Renal cortical epithelial cell (primary cell): ENCODE measurements around the gene RBMS3. TPM values are rescaled to one million over a fixed set of nuclear protein-coding genes. Genes with fewer than 3 reads are reported as not detected.
A peak's percentile ranks its signal among the peaks of the same experiment; 100 is the strongest.
"Not testable (repeated sequence)": the region's sequence is repeated elsewhere in the genome, so short reads cannot be mapped to it uniquely, and the experiment has no call there.

Experiments
- DNase-seq: peaks from one replicate; pipeline ENCODE4 v3.0.0-alpha.2; 2011; ENCODE audit warnings: low read depth
- total RNA-seq: library from RNA; depleted of rRNA; stranded (reverse); fragments of >200 nt; gene quantifications from 2 replicates; pipeline ENCODE4 v1.2.3, GENCODE V29; 2014

RBMS3 gene
- total RNA-seq, 1 donor from 2014 or later: 26.7 TPM

GRCh38 chr3:29429055-29429679, 148.3 kb downstream of the RBMS3 start:
- no peak for DNase-seq

DNA sequence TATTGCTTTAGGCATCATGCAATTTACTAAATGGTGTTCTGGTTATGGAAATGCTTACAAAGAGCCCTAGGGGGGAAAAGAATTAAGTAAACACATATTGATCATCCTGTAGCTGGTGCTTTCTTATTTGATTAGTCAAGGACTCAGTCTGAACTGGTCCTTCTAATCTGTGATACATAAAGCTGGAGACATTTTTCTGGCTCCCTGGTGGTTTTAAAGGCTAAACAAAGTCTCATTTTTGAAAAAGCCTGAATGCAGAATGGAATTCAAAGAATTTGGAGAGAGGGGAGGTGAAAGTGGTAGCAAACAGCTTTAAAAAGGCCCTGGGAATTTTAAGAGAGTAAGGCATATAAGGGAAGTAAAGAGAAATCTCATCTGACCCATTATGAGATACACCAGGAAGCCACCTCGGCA, 149.7 kb downstream of the RBMS3 start:
- peak; percentile 52 for DNase-seq

- no peak for DNase-seq
Measured at GRCh38 chr3:29436612-29437323, 155.9 kb downstream of the RBMS3 start.

DNA sequence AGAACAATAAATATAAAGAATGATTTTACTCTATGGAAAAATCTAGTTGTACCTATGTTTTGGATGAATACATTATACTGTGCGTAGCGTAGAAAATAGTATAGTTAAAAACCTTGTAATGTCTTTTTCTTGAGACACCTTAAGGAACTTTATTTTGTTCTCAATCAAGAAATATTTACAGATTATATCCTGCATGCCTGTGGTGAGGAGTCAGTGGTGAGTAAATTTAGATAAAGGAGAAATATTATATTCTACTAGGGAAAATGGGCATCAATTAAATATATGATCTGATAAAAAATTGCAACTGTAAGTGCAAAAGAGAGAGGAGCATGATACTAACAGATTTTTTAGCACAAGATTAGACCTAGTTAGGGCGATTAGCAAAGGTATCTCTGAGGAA, 157.7 kb downstream of the RBMS3 start:
- DNase-seq: no peak

DNA sequence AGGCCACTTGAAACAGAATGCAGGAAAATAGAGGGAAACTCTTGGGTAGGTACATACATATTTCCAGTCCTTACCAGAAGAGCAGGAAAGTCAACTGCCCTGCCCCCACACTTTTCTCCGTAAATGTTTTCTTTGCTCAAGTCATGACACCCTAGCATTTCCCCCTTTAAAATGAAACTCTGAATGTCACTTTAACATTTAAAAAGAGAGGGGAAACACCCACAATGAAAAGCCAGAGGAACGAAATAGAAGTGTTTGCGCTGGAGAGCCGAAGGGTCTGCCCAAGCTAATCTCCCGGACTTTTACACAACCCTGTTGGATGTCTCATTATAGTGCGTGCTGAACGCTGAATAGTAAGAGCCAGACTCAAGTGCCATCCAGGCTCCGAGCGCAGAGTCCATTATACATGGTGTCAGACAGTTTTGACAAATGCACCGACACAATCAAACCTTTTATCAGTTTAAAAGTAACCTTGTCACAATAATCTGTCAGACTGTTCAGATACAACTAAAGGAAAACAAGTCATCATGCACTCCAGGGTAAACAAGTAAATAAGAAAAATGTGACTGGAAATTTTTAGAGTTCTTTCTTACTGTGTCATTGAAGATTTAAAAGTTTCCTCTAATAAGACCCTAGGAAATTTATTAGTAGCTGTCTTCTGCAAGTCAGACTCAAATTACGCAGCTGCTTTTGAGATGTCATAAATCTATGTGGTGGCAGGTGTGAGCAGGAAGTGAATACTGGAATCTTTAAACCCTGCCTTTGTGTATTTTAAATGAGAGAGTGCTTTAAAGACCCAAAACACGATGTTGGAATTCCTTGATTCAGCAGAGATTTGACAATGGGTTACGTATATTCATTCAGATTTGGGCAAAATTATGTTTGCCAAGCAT, 159.8 kb downstream of the RBMS3 start:
- DNase-seq: peak; percentile 43

DNA sequence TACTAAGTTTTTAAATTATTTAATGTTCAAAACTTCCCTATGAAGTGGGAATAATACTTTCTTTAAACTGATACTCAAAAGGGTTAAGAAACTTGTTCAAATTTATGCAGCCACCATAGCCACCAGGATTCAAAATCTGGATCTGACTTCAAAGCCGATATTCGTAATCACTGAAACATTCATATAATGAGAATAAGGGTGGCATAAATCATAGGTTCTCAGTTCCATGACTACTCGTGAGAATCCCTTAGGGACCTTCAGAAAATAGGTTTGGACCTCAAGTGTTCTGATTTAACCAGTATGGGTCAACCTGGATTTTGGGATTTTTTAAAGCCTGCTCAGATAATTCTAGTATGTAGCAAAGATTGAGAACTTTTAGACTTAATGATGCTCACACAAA, 160.6 kb downstream of the RBMS3 start:
- DNase-seq: no peak

- DNase-seq: no peak
Measured at GRCh38 chr3:29447946-29448627, 167.2 kb downstream of the RBMS3 start.

DNA sequence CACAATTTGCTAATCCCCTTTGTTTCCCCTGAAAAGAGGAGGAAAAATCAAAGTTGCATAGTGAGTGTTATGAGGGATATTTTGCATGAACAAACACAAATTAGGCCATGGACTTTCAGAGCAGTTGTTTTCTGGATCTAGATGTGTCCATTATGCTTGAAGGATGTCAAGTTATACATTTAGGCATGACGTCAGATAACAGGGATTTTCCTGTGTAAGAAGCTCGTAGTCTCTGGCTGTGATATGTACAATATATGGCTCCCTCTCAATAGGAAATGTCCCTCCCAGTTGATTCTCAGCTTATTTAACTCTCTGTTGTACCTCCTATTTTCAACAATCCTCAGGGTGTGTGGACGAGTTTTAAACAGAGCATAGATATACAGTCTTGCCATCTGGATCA, 171.0 kb downstream of the RBMS3 start:
- no peak for DNase-seq

DNA sequence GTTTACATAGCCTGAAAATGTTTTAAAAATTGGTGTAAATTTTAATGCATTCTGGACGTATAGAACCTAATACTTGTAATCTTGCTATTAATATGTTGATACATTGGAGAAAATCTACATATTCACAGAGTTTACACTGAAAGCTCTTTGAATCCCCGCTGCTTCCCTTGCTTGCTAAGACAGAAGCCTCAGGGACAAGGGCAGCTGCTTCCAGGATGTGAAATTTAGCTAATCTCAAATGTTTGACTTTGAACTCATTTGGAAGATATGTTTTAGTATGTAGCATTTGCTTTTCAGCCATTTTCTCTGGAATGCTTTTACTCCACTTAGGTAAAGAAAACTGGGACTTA, 172.0 kb downstream of the RBMS3 start:
- no peak for DNase-seq

DNA sequence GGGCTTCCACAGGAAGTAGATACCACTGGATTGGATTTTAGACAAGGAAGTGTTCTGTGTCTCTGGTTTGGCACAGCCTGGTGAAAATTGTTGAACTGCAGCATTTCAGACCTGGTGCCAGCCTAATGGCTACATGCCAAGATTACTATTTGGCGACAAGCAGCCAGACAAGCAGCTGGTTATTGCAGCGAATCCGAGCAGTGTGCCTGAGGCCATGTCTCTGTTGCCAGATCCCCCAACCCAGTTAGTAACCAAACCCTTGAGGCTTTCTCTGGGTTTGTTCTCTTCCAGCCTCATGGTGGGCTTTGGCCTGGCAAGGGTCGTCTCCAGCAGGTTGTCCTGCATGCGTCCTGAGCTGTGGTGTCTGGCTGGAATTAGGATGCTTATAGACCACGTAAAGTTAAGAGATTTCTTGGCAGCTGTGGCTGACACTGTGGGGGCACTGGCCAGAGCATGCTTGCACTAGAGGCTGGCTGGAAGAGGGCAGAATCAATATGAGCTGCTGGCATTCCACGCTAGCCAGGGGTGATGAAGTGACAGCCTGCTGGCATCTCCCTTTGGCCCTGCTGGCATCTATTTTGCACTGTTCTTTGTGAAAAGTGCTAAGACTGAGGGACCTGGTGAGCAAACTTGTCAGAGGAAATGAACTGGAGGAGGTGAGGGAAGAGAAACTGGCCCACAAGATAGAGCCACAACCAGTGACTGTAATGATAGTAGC, 172.6 kb downstream of the RBMS3 start:
- DNase-seq: peak; percentile 55

- no peak for DNase-seq
Measured at GRCh38 chr3:29454161-29454611, 173.3 kb downstream of the RBMS3 start.

DNA sequence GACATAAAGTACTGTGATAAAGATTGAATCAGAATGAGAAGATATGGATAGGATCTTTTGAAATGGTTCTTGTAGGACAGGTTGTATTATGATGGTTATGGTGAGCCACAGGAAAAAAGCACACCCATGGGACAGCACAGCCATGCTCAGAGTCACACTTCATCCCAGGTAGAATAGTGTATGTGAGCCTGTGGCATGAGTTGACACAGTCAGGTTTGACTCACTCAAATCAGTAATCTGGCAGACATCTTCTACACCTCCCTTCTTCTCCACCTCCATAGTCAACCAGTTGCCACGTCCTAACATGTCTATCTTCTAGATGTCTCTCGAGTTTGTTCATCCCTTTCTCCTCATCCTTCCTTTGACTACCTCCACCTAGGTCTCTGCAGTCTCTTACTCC, 176.0 kb downstream of the RBMS3 start:
- DNase-seq: no peak

DNA sequence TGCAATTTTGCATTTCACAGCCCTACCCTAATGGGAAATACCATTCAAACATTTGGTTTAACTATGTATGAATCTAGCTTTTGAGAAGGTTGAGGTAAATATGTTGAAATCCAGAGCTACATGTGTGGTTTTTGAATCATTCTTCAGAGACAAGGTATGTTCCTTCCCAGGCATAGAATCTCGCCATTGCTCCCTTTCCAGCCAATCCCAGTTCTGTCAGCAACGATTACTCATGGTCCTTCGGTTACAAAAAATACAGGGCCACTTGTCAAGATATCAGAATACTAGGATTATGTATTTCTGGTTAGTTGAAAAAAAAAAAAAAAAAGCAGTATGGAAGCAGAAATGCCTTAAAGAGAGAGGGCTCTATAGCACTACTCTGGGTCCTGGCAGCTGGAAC, 182.4 kb downstream of the RBMS3 start:
- DNase-seq: no peak

DNA sequence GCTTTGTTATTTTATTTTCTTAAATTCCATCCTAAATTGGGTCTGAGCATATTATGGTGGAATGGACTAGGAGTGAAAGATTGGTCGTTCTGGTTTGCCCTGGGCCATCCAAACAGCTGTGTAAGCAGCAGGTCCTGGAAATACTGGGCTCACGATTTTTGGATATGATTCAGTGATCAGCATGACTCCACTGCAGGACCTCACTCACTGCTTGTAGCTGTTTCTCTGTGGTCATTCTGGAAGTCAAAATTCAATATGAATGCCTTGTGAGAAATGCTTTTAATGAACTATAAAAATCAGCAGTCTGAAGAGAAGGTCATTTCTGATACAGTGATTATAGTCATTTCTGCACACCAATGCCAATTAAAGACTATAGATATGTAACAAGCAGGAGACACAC, 185.0 kb downstream of the RBMS3 start:
- peak; percentile 50 for DNase-seq

DNA sequence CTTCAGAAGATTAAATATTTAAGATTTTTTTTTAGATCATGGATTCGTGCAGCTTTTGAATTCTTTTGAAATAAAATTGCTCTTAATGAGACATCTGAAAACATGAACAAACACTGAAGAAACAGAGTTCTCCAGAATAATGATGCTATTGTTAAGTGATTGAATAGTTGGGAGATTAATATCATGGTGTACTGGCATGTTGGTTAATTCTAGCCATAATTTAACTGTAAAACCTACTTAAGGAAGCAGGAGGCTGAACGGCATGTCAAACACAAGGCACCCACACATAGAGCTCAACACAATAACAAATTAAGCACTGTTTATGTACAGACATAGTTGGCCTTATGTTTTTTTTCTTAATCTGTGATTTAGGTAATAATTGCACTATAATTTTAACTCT, 185.6 kb downstream of the RBMS3 start:
- DNase-seq: no peak

DNA sequence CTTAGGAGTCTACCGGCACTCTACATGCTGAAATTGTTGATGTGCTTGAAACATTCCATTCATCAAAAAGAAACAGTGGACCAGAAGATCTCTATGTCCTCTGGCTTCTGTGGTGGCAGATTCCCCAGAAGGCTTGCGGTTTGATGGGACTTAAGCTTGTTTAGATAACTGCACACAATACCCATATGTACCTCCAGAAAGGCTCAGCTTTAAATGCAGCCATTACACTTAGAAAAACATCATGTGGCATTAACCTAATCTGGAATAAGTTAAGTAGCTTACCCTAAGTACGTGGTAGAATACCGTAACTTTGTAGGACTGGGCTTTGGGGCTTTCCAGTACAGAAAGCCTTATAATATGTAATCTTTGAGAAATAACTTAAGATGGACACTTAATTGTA, 187.3 kb downstream of the RBMS3 start:
- no peak for DNase-seq

DNA sequence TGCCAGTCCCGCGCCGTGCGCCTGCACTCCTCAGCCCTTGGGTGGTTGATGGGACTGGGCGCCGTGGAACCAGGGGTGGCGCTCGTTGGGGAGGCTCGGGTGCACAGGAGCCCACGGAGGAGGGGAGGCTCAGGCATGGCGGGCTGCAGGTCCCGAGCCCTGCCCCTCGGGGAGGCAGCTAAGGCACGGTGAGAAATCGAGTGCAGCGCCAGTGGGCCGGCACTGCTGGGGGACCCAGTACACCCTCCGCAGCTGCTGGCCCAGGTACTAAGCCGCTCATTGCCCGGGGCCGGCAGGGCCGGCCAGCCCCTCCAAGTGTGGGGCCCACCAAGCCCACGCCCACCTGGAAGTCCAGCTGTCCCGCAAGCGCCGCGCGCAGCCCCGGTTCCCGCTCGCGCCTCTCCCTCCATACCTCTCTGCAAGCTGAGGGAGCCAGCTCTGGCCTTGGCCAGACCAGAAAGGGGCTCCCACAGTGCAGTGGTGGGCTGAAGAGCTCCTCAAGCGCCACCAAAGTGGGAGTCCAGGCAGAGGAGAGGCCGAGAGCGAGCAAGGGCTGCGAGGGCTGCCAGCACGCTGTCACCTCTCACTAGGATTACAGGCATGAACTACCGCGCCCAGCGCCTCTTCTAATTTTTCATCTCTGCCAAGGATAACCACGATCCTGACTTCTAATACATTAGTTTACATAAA, 192.8 kb downstream of the RBMS3 start:
- DNase-seq: not testable (repeated sequence)

- DNase-seq: no peak
Measured at GRCh38 chr3:29475305-29475840, 194.5 kb downstream of the RBMS3 start.

GRCh38 chr3:29475854-29476253, 195.0 kb downstream of the RBMS3 start:
- no peak for DNase-seq

- no peak for DNase-seq
Measured at GRCh38 chr3:29478611-29479010, 197.7 kb downstream of the RBMS3 start.

GRCh38 chr3:29481249-29481648, 200.4 kb downstream of the RBMS3 start:
- DNase-seq: no peak
